ENCODE results near the gene REC8. TPM values are rescaled to one million over a fixed set of nuclear protein-coding genes. Genes with fewer than 3 reads are reported as not detected.

The REC8 gene, protein sequence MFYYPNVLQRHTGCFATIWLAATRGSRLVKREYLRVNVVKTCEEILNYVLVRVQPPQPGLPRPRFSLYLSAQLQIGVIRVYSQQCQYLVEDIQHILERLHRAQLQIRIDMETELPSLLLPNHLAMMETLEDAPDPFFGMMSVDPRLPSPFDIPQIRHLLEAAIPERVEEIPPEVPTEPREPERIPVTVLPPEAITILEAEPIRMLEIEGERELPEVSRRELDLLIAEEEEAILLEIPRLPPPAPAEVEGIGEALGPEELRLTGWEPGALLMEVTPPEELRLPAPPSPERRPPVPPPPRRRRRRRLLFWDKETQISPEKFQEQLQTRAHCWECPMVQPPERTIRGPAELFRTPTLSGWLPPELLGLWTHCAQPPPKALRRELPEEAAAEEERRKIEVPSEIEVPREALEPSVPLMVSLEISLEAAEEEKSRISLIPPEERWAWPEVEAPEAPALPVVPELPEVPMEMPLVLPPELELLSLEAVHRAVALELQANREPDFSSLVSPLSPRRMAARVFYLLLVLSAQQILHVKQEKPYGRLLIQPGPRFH
- total RNA-seq: 0.26 and 1.1 TPM in 2 replicates

GRCh38 chr14:24171422-24172260 is at the start of gene REC8:
TSS of gene REC8 (plus strand) at chr14:24172080. CDS start at chr14:24172553, 473 bp downstream.
- no peak for FAIRE-seq
- Histone ChIP-seq H3K27me3 (ENCODE audit: control insufficient read depth, insufficient read depth, low read length) (no peaks in the 10 kb centered on the region), H3K4me3 (ENCODE audit: low read depth, low read length) (peak within 1 kb of the TSS; percentile 7), H3K36me3 (ENCODE audit: control insufficient read depth, insufficient read depth, low read length) (peaks cover 4% of the 10 kb centered on the region)
- DNase-seq (ENCODE audit: low read depth): peak; percentile 56
- TF ChIP-seq, protein P1, sequence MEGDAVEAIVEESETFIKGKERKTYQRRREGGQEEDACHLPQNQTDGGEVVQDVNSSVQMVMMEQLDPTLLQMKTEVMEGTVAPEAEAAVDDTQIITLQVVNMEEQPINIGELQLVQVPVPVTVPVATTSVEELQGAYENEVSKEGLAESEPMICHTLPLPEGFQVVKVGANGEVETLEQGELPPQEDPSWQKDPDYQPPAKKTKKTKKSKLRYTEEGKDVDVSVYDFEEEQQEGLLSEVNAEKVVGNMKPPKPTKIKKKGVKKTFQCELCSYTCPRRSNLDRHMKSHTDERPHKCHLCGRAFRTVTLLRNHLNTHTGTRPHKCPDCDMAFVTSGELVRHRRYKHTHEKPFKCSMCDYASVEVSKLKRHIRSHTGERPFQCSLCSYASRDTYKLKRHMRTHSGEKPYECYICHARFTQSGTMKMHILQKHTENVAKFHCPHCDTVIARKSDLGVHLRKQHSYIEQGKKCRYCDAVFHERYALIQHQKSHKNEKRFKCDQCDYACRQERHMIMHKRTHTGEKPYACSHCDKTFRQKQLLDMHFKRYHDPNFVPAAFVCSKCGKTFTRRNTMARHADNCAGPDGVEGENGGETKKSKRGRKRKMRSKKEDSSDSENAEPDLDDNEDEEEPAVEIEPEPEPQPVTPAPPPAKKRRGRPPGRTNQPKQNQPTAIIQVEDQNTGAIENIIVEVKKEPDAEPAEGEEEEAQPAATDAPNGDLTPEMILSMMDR (IDR thresholded peaks at IDR 0.05; ENCODE audit: insufficient read depth, low read length, severe bottlenecking): no peak

GRCh38 chr14:24122416-24122815 is 49.5 kb upstream of the REC8 start:
- H3K4me3 ChIP-seq (ENCODE audit: low read depth, low read length): no peak overlapping the region
- DNase-seq (ENCODE audit: low read depth) (no peak), FAIRE-seq (no peak)
- H3K36me3 ChIP-seq (ENCODE audit: control insufficient read depth, insufficient read depth, low read length): peaks cover 28% of the 10 kb centered on the region
- no peaks in the 10 kb centered on the region for H3K27me3 ChIP-seq (ENCODE audit: control insufficient read depth, insufficient read depth, low read length)
- TF ChIP-seq, protein P1 (IDR thresholded peaks at IDR 0.05; ENCODE audit: insufficient read depth, low read length, severe bottlenecking): no peak

DNA sequence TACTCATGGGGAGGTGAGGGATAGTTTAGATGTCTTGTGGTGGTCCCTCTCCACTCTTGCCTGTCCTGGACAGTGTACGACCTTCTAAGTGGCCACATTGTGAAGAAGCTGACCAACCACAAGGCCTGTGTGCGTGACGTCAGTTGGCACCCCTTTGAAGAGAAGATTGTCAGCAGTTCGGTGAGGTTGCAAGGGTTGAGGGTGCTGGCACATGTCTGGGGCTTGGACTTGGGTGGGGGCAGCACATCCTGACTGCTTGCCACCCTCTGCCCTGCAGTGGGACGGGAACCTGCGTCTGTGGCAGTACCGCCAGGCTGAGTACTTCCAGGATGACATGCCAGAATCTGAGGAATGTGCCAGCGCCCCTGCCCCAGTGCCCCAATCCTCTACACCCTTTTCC is 49.0 kb upstream of the REC8 start:
- Histone ChIP-seq H3K36me3 (ENCODE audit: control insufficient read depth, insufficient read depth, low read length) (peaks cover 25% of the 10 kb centered on the region), H3K27me3 (ENCODE audit: control insufficient read depth, insufficient read depth, low read length) (no peaks in the 10 kb centered on the region), H3K4me3 (ENCODE audit: low read depth, low read length) (no peak overlapping the region)
- DNase-seq (ENCODE audit: low read depth): no peak
- TF ChIP-seq, protein P1 (IDR thresholded peaks at IDR 0.05; ENCODE audit: insufficient read depth, low read length, severe bottlenecking): no peak
- no peak for FAIRE-seq

- DNase-seq (ENCODE audit: low read depth) (no peak), FAIRE-seq (no peak)
- TF ChIP-seq, protein P1 (IDR thresholded peaks at IDR 0.05; ENCODE audit: insufficient read depth, low read length, severe bottlenecking): no peak
- H3K27me3 ChIP-seq (ENCODE audit: control insufficient read depth, insufficient read depth, low read length): no peaks in the 10 kb centered on the region
- peaks cover 20% of the 10 kb centered on the region for H3K36me3 ChIP-seq (ENCODE audit: control insufficient read depth, insufficient read depth, low read length)
- H3K4me3 ChIP-seq (ENCODE audit: low read depth, low read length): no peak overlapping the region
Measured at GRCh38 chr14:24123424-24124417, 48.2 kb upstream of the REC8 start.

DNA sequence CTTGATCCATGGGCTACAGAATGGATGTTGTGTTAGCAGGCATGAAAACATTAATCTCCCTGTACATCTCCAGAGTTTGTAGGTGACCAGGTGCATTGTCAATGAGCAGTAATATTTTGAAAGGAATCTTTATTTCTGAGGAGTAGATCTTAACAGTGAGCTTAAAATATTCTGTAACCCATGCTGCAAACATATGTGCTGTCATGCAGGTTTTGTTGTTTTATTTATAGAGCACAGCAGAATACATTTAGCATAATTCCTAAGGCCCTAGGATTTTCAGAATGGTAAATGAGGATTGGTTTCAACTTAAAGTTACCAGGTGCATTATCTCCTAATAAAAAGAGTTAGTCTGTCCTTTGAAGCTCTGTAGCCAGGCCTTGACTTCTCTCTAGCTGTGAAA is 44.9 kb upstream of the REC8 start:
- TF ChIP-seq, protein P1 (IDR thresholded peaks at IDR 0.05; ENCODE audit: insufficient read depth, low read length, severe bottlenecking): no peak
- H3K36me3 ChIP-seq (ENCODE audit: control insufficient read depth, insufficient read depth, low read length): peaks cover 4% of the 10 kb centered on the region
- no peak overlapping the region for H3K4me3 ChIP-seq (ENCODE audit: low read depth, low read length)
- DNase-seq (ENCODE audit: low read depth): no peak
- no peaks in the 10 kb centered on the region for H3K27me3 ChIP-seq (ENCODE audit: control insufficient read depth, insufficient read depth, low read length)
- no peak for FAIRE-seq
